Measurements from ENCODE around the gene GADD45GIP1.
"Not testable (repeated sequence)": the region's sequence is repeated elsewhere in the genome, so short reads cannot be mapped to it uniquely, and the experiment has no call there.

GADD45GIP1 gene

DNA sequence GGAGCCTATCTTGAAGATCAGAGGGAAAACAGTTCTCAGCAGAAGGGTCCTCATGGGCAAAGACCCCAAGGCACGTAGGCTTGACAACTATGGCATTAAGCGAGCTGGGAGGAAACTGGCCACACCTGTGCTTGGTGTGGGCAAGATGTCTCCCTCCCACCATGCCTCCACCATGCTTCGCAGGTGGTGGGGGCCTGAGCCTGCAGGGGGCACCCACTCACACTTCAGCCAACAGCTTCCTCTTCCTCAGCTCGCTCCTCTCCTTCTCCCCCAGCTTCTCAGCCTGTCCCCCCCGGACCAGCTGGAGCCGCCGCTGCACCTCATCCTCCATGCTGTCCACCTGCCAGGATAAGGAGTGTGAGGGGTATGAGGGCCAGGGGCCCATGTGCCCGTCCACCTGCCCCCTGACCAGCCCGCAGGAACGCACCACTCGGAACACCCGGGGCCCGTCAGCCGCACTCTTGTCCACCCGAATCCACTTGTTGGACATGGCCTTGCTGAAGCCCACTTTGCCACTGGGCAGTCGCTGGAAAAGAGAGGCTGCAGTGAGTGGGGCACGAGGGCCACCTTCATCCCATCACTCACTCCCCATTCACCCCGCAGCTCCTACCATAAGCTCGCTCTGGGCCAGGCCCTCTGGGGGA lies 26.9 kb downstream of the GADD45GIP1 start:
- peaks cover 56% of the 10 kb centered on the region for H3K36me3 ChIP-seq
- no peaks in the 10 kb centered on the region for H3K27me3 ChIP-seq (ENCODE audit: insufficient read depth, low read depth, severe bottlenecking)
- H3K9me3 ChIP-seq (ENCODE audit: severe bottlenecking), result no peaks in the 10 kb centered on the region
- H3K4me3 ChIP-seq (ENCODE audit: low read depth, low read length), result no peak overlapping the region
- no peak overlapping the region for H3K27ac ChIP-seq
- TF ChIP-seq, protein P1, sequence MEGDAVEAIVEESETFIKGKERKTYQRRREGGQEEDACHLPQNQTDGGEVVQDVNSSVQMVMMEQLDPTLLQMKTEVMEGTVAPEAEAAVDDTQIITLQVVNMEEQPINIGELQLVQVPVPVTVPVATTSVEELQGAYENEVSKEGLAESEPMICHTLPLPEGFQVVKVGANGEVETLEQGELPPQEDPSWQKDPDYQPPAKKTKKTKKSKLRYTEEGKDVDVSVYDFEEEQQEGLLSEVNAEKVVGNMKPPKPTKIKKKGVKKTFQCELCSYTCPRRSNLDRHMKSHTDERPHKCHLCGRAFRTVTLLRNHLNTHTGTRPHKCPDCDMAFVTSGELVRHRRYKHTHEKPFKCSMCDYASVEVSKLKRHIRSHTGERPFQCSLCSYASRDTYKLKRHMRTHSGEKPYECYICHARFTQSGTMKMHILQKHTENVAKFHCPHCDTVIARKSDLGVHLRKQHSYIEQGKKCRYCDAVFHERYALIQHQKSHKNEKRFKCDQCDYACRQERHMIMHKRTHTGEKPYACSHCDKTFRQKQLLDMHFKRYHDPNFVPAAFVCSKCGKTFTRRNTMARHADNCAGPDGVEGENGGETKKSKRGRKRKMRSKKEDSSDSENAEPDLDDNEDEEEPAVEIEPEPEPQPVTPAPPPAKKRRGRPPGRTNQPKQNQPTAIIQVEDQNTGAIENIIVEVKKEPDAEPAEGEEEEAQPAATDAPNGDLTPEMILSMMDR (IDR thresholded peaks at IDR 0.05; ENCODE audit: low read depth, low read length), result 0 out of 2 replicates have a peak, but pooled peaks have one; percentile 18
- DNase-seq, result no peak

DNA sequence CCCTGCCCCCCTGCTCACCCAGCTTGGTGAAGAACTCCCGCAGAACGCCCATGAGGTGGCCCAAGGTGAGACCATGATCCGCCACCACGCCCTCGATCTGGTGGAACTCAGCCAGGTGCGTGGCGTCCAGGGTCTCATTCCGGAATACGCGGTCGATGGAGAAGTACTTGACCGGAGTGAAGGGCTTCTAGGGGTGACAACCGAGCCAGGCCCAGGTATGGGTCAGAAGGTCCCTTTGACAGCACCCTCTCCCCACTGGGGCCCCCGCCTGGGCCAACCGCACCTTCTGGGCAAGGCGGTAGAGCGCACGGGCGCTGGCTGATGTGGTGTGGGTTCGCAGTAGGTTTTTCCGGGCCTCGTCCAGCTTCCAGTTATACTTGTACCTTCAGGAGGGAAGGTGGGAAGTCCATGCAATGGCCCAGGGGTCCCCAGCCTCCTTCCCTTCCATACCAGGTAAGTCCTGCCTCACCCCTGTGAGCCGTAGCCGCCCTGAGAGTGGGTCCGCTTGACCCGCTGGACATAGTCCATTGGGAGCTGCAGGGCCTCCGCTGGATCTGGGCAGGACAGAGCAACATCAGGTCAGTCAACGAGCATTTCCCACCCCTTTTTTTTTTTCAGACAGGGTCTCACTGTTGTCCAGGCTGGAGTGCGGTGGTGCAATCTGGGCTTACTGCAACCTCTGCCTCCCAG lies 32.3 kb downstream of the GADD45GIP1 start:
- H3K4me3 ChIP-seq (ENCODE audit: low read depth, low read length), result no peak overlapping the region
- no peaks in the 10 kb centered on the region for H3K9me3 ChIP-seq (ENCODE audit: severe bottlenecking)
- no peaks in the 10 kb centered on the region for H3K27me3 ChIP-seq (ENCODE audit: insufficient read depth, low read depth, severe bottlenecking)
- TF ChIP-seq, protein P1 (IDR thresholded peaks at IDR 0.05; ENCODE audit: low read depth, low read length), result no peak
- no peak for DNase-seq
- peaks cover 74% of the 10 kb centered on the region for H3K36me3 ChIP-seq
- no peak overlapping the region for H3K27ac ChIP-seq

DNA sequence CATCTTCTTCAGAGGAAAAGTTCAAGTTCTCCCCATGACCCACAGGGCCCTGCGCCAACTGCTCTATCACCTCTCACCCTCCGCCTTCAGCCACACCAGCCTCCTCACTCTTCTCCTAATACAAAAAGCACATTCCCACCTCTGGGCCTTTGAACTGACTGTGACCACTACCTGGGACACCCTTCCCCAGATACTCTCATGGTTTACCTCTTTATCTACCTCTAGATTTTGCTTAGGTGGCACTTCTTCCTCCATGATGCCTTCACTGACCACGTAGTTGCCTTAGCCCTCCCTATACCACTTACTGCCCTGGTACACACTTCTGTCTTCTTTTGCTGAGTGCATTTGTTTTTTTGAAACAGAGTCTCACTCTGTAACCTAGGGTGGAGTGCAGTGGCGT lies 34.1 kb downstream of the GADD45GIP1 start:
- Histone ChIP-seq H3K4me3 (ENCODE audit: low read depth, low read length) (no peak overlapping the region), H3K27ac (no peak overlapping the region), H3K27me3 (ENCODE audit: insufficient read depth, low read depth, severe bottlenecking) (no peaks in the 10 kb centered on the region), H3K36me3 (peaks cover 58% of the 10 kb centered on the region), H3K9me3 (ENCODE audit: severe bottlenecking) (no peaks in the 10 kb centered on the region)
- no peak for DNase-seq
- TF ChIP-seq, protein P1 (IDR thresholded peaks at IDR 0.05; ENCODE audit: low read depth, low read length), result no peak

DNA sequence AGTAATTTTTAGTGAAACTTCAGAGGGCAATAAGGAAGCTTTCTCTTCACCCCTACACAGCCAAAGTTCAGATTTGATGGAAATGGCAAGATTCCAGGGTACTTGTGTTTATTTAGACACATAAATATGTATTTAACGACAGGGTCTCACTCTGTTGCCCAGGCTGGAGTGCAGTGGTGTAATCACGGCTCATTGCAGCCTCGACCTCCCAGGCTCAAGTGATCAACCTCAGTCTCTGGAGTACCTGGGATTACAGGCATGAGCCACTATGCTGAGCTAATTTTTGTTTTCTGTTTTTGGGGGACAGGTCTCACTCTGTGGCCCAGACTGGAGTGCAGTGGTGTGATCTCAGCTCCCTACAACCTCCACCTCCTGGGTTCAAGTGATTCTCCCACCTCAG lies 36.0 kb downstream of the GADD45GIP1 start:
- DNase-seq, result no peak
- peaks cover 43% of the 10 kb centered on the region for H3K36me3 ChIP-seq
- H3K27ac ChIP-seq, result no peak overlapping the region

DNA sequence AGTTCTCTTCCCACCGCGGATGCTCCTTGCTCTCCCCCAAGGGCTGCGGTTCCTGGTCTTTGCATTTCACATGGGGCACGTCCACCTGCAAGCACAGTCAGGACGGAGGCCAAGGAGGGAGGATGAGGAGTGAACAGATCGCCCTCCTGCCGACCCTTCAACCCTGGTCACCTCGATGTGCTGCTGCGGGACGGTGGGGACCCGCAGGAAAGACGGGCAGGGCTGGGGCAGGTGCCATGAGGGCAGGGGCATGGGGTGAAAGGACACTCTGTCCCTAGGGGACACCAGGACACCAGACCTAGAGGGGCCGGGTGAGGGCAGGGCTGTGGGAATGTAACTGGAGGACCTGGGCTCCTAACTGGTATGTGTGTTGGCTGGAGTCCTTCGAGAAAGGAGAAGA lies 38.8 kb downstream of the GADD45GIP1 start:
- Histone ChIP-seq H3K27me3 (ENCODE audit: insufficient read depth, low read depth, severe bottlenecking) (no peaks in the 10 kb centered on the region), H3K36me3 (peaks cover 21% of the 10 kb centered on the region), H3K4me3 (ENCODE audit: low read depth, low read length) (no peak overlapping the region), H3K9me3 (ENCODE audit: severe bottlenecking) (no peaks in the 10 kb centered on the region), H3K27ac (no peak overlapping the region)
- TF ChIP-seq, protein P1 (IDR thresholded peaks at IDR 0.05; ENCODE audit: low read depth, low read length), result no peak
- no peak for DNase-seq

More for the DNA sequence above, 36.0 kb downstream of the GADD45GIP1 start:
- Histone ChIP-seq H3K27me3 (ENCODE audit: insufficient read depth, low read depth, severe bottlenecking) (no peaks in the 10 kb centered on the region), H3K4me3 (ENCODE audit: low read depth, low read length) (no peak overlapping the region), H3K9me3 (ENCODE audit: severe bottlenecking) (no peaks in the 10 kb centered on the region)
- TF ChIP-seq, protein P1 (IDR thresholded peaks at IDR 0.05; ENCODE audit: low read depth, low read length), result no peak

DNA sequence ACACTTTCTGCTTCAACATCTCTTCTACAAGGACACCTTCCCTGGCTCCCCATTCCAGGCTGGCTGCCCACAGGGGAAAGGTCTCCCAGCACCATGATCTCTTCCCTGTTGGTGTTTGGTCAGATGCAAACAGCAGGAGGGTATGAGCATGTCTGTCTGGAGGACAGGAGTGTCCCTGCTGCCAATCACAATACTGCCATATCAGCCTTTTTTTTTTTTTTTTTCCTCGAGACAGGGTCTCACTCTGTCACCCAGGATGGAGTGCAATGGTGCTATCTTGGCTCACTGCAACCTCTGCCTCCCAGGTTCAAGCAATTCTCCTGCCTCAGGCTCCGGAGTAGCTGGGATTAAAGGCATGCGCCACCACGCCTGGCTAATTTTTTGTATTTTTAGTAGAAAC lies 41.2 kb downstream of the GADD45GIP1 start:
- H3K27me3 ChIP-seq (ENCODE audit: insufficient read depth, low read depth, severe bottlenecking); H3K9me3 ChIP-seq (ENCODE audit: severe bottlenecking); DNase-seq; H3K36me3 ChIP-seq; H3K27ac ChIP-seq; H3K4me3 ChIP-seq (ENCODE audit: low read depth, low read length): not testable (repeated sequence)
